Measurements from ENCODE around the gene ZNF683.
A peak's percentile ranks its signal among the peaks of the same experiment; 100 is the strongest.
"Not testable (repeated sequence)": the region's sequence is repeated elsewhere in the genome, so short reads cannot be mapped to it uniquely, and the experiment has no call there.

ZNF683 gene

GRCh38 chr1:26335774-26336476, 36.6 kb downstream of the ZNF683 start:
- DNase-seq = no peak

- DNase-seq = not testable (repeated sequence)
Measured at GRCh38 chr1:26333312-26333711, 39.2 kb downstream of the ZNF683 start.

DNA sequence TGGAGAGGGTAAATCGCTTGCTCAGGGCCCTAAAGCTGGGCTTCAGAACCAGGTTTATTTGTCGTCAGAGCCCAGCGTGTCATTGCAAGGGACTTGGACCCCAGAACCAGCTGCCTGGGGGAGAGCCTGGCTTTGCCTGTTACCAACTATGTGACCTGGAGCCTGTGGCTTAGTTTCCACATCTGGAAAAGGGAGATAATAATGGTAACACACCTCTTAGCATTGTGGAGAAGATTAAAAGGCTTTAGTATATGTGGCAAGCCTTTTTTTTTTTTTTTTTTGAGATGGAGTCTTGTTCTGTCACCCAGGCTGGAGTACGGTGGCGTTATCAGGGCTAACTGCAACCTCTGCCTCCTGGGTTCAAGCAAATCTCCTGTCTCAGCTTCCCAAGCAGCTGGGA, 42.3 kb downstream of the ZNF683 start:
- no peak for DNase-seq

DNA sequence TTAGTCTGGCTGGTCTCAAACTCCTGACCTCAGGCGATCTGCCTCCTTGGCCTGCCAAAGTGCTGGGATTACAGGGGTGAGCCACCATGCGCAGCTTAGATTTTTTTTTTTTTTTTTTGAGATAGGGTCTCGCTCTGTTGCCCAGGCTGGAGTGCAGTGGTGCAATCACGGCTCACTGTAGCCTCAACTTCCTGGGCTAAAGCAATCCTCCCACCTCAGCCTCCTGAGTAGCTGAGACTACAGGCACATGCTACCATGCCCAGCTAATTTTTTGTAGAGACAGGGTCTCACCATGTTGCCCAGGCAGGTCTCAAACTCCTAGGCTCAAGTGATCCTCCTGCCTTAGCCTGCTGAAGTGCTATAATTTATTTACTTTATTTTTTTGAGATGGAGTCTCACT, 43.2 kb downstream of the ZNF683 start:
- DNase-seq = not testable (repeated sequence)

GRCh38 chr1:26328597-26328996, 44.0 kb downstream of the ZNF683 start:
- DNase-seq = no peak

GRCh38 chr1:26327956-26328362, 44.6 kb downstream of the ZNF683 start:
- no peak for DNase-seq

DNA sequence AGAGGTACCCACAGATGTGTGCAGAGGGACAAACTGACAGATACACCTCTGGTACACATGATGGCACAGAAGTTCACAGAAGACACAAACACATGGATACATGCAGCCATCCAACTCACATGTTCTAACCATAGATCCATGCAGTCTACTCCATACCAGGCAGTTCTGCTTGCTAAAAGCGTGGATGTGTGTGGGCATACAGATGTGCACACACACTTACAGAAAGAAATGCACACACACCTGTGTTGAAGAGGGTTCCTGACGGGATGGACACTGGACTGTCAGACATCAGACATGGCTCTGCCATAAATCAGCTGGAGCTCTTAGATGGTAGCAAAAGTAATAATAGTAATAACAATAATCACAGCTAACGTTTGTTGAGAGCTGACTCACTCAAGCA, 48.0 kb downstream of the ZNF683 start:
- no peak for DNase-seq

GRCh38 chr1:26323382-26323781, 49.2 kb downstream of the ZNF683 start:
- no peak for DNase-seq

GRCh38 chr1:26322042-26322331, 50.6 kb downstream of the ZNF683 start:
- DNase-seq = no peak

DNA sequence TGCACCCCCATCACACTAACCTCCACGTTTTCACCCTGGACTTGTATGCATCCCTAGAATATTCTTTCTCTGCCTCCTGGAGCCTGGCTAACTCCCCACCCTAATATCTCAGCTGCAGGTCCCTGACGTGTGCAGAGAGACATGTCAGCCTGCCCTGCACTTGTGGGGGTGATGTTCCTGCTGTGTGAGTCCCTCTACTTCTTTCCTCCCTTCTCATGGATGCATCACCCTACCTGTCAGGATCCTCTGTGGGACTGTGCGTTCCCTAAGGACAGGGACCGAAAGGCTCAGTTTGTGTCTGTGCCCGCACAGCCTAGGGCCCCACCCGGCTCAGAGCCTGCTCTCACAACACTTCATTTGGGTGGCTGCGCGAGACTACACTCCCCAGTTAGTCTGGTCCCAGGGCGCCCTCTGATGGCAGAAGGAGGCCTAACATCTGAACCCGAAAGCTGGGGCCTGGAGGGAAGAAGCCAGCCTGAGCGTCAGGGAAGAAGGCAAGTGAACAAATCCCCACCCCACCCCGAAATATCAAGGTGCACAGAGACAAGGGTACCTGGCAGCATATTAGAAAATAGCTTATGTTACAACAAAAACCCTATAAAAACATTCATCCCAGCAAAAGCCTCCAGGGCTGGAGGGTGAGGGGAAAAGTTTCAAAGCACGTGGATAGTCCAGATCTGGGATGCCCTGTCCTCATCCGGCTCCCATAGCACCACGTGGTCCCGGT, 51.1 kb downstream of the ZNF683 start:
- DNase-seq = peak; percentile 88 to 94 (median 93)

- no peak for DNase-seq
Measured at GRCh38 chr1:26320896-26321295, 51.7 kb downstream of the ZNF683 start.

DNA sequence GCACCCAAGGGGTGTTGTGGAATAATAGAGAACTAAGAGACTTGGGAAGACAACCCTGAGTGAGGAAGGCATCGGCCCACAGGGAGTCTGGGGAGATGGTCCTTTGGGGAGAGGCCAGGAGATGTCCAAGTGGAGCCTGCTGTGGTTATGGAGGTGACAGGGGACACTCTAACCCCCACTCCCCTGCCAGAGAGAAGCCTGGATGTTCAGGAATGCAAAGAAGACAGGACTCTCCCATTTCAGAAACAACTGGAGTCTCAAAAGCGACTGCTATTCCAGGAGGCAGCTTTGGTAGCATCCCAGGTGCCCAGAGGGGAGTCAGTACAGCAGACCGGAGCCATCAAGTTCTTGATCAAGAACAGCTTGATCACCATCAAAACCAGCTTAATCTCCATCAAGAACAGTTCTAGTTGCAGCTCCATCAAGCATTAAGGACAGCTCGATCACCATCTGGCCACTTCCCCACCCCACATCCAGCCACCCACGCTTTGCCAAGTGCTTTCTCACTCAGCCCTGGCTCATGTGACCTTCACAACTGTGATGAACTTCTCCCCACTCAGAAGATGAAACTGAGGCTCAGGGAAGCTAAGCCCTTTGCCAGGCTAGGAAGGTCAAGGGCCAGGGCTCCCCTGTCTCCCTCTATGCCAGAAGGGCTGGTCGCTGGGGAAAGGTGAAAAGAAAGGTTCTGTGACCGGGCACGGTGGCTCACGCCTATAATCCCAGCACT, 54.0 kb downstream of the ZNF683 start:
- peak; percentile 92 to 94 (median 94) for DNase-seq

DNA sequence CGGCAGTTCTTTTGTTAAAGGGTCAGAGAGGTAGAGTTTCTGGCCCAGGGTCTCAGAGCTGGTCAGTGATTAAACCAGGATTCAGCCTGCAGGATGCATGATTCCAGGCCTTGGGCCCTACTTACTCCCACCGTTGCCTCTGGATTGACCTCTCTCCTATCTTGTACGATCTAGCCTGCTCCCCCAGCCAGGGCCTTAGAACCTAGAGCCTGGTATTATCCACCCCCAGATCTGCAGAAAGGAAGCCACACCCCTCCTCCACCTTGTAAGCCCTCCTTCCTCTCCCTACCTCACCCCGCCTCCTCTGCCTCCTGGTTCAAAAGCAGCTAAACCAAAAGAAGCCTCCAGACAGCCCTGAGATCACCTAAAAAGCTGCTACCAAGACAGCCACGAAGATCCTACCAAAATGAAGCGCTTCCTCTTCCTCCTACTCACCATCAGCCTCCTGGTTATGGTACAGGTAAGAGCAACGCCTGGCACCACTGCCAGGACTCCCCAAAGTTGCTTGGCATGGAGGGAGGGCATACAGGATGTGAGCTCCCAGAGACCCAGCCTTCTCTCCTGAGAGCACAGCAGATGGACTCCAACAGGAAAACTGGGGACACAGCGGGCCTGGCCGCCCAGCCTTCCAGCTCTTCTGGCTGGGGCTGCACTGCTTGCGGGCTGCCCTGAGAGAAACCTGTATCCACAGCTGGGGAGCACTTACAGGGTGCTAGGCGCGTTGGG, 54.8 kb downstream of the ZNF683 start, which contains the start of gene CD52:
CD52 (plus strand) TSS at position 347 of the 726 bp plus-strand sequence; CDS start at position 407, 60 bp downstream.
- DNase-seq = no peak

DNA sequence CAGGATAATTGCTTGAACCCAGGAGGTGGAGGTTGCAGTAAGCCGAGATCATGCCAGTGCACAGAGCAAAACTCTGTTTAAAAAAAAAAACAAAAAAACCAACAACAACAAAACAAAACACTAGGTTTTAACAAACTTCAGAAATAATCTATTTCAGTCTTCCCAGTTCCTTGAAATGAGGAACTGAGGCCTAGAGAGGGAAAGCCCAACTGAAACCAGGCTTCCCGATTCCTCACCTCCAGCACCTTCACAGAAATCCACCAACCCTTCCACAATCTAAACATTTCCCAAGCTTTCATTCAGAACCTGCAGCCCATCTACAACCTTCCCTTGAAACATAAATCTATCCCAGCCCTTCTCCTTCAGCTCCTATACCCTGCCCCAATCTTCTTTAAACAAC, 55.4 kb downstream of the ZNF683 start:
- DNase-seq = peak; percentile 46 to 57 (median 52)

- no peak for DNase-seq
Measured at GRCh38 chr1:26315874-26316850, 56.4 kb downstream of the ZNF683 start.

- DNase-seq = peak in 1 of 3 donors; percentile 32
Measured at GRCh38 chr1:26314501-26314900, 58.0 kb downstream of the ZNF683 start.

Data from suppressor macrophage treated with lipopolysaccharide for 1 hour (primary cell).